ENCODE measurements around the gene KCNN1. TPM values are rescaled to one million over a fixed set of nuclear protein-coding genes. Genes with fewer than 3 reads are reported as not detected.

The KCNN1 gene
- total and polyA plus RNA-seq, 9 of the 15 experiments (the other 6 are each of a cell fraction or from before 2014, with no cell fraction given) = 0.01 to 6.2 (median 0.72) TPM

DNA sequence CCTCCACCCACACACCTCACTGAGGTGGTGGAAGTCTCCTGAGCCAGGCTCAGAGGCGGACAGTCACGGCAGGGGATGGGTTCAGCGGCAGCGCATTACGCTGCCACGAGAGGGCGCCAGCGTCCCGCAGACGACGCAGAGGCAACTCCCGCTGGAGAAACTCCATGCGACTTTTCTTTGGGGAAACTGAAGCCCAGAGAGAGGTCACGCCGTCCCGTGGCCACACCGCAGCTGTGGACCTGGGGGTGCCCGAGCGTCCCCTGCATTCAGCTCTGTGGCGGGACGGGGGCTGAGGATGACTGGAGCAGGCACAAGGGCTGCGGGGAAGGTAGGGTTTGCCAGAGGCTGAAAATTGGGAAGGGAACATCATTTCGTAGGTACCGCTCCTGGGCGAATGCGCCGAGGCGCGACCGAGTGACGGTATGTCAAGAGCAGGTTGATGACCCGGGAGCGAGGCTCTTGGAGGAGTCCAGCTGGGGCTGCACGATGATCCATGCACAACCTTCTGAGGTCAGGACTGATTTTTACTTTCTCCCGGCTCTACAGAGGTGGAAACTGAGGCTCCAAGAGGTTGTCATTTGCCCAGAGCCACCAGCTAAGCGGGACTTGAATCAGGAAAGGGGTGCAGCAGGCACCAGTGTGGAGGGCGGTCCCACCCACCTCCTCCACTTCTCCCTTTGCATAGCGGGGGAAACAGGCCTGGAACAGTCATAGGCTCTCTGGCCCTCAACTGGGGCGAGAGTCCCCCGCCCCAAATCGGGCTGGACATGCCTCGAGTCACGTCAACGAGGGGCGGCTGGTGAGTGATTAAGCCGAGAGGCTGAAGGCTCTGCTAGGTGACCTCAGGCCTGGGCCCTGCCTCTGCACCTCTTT lies 40.4 kb downstream of the KCNN1 start (continued):
- TF ChIP-seq, protein P1, sequence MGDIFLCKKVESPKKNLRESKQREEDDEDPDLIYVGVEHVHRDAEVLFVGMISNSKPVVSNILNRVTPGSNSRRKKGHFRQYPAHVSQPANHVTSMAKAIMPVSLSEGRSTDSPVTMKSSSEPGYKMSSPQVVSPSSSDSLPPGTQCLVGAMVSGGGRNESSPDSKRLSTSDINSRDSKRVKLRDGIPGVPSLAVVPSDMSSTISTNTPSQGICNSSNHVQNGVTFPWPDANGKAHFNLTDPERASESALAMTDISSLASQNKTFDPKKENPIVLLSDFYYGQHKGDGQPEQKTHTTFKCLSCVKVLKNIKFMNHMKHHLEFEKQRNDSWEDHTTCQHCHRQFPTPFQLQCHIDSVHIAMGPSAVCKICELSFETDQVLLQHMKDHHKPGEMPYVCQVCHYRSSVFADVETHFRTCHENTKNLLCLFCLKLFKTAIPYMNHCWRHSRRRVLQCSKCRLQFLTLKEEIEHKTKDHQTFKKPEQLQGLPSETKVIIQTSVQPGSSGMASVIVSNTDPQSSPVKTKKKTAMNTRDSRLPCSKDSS (IDR thresholded peaks at IDR 0.05; ENCODE audit: low read depth, partially characterized antibody) = no peak
- TF ChIP-seq FOXP1 (CRISPR knock-in tag; IDR thresholded peaks at IDR 0.05) (0 out of 2 replicates have a peak, but pooled peaks have one; percentile 9), ATF1 (CRISPR knock-in tag; IDR thresholded peaks at IDR 0.05) (no peak), ATF1 (tag; IDR thresholded peaks at IDR 0.05) (peak; percentile 59), TEAD4 (IDR thresholded peaks at IDR 0.05; ENCODE audit: low read length) (peak; percentile 69), TEAD4 (CRISPR knock-in tag; IDR thresholded peaks at IDR 0.05; ENCODE audit: borderline replicate concordance) (no peak), ZBTB7A (IDR thresholded peaks at IDR 0.05; ENCODE audit: borderline replicate concordance, control insufficient read depth, low read depth, low read length) (peak; percentile 30; the same call in 1 of the 2 replicates), PCBP1 (IDR thresholded peaks at IDR 0.05; ENCODE audit: low read depth, low read length, poor library complexity, severe bottlenecking) (peak; percentile 13), TBL1XR1 (IDR thresholded peaks at IDR 0.05; ENCODE audit: low read length in 2 of 2) (0 out of 4 replicates have a peak, but pooled peaks of 1 of the 2 experiments have one; percentile 47), ZNF444 (CRISPR knock-in tag; IDR thresholded peaks at IDR 0.05) (no peak), HMGN3 (IDR thresholded peaks at IDR 0.05; ENCODE audit: borderline replicate concordance, extremely low read depth, insufficient read length, low read depth, low read length) (peak; percentile 72), FOXK1 (CRISPR knock-in tag; IDR thresholded peaks at IDR 0.05; ENCODE audit: borderline replicate concordance) (peak; percentile 83; the same call in 1 of the 2 replicates), PHF21A (IDR thresholded peaks at IDR 0.05; ENCODE audit: borderline replicate concordance, low read depth) (no peak)
- TF ChIP-seq, protein P2, sequence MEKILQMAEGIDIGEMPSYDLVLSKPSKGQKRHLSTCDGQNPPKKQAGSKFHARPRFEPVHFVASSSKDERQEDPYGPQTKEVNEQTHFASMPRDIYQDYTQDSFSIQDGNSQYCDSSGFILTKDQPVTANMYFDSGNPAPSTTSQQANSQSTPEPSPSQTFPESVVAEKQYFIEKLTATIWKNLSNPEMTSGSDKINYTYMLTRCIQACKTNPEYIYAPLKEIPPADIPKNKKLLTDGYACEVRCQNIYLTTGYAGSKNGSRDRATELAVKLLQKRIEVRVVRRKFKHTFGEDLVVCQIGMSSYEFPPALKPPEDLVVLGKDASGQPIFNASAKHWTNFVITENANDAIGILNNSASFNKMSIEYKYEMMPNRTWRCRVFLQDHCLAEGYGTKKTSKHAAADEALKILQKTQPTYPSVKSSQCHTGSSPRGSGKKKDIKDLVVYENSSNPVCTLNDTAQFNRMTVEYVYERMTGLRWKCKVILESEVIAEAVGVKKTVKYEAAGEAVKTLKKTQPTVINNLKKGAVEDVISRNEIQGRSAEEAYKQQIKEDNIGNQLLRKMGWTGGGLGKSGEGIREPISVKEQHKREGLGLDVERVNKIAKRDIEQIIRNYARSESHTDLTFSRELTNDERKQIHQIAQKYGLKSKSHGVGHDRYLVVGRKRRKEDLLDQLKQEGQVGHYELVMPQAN (IDR thresholded peaks at IDR 0.05; ENCODE audit: borderline replicate concordance) = peak; percentile 53; the same call in 1 of the 2 replicates
- TF ChIP-seq, protein P3, sequence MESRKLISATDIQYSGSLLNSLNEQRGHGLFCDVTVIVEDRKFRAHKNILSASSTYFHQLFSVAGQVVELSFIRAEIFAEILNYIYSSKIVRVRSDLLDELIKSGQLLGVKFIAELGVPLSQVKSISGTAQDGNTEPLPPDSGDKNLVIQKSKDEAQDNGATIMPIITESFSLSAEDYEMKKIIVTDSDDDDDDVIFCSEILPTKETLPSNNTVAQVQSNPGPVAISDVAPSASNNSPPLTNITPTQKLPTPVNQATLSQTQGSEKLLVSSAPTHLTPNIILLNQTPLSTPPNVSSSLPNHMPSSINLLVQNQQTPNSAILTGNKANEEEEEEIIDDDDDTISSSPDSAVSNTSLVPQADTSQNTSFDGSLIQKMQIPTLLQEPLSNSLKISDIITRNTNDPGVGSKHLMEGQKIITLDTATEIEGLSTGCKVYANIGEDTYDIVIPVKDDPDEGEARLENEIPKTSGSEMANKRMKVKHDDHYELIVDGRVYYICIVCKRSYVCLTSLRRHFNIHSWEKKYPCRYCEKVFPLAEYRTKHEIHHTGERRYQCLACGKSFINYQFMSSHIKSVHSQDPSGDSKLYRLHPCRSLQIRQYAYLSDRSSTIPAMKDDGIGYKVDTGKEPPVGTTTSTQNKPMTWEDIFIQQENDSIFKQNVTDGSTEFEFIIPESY (CRISPR knock-in tag; IDR thresholded peaks at IDR 0.05) = peak; percentile 90
- TF ChIP-seq, protein P4, sequence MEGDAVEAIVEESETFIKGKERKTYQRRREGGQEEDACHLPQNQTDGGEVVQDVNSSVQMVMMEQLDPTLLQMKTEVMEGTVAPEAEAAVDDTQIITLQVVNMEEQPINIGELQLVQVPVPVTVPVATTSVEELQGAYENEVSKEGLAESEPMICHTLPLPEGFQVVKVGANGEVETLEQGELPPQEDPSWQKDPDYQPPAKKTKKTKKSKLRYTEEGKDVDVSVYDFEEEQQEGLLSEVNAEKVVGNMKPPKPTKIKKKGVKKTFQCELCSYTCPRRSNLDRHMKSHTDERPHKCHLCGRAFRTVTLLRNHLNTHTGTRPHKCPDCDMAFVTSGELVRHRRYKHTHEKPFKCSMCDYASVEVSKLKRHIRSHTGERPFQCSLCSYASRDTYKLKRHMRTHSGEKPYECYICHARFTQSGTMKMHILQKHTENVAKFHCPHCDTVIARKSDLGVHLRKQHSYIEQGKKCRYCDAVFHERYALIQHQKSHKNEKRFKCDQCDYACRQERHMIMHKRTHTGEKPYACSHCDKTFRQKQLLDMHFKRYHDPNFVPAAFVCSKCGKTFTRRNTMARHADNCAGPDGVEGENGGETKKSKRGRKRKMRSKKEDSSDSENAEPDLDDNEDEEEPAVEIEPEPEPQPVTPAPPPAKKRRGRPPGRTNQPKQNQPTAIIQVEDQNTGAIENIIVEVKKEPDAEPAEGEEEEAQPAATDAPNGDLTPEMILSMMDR (IDR thresholded peaks at IDR 0.05 in 2 of 3, conservative IDR thresholded peaks at IDR 0.05 in 1 of 3; ENCODE audit: insufficient read depth in 2 of 3, low read depth in 1 of 3, low read length in 3 of 3) = peak; percentile 93 to 97 (median 96)

Data from K562 (cell line).